Stimulated activated CD4-positive, alpha-beta T cell treated with anti-CD3 and anti-CD28 coated beads, Interleukin-1b, Interleukin-23, amount 100 ng/mL, for 48 hours (primary cell): Measurements from ENCODE around the gene MED22.
"Not testable (repeated sequence)": the region's sequence is repeated elsewhere in the genome, so short reads cannot be mapped to it uniquely, and the experiment has no call there.

Experiments used
- DNase-seq: peaks from one replicate; pipeline ENCODE4 v3.0.0-alpha.2; 2020

MED22 gene

GRCh38 chr9:133303266-133304157, 44.4 kb downstream of the MED22 start:
- DNase-seq: no peak

DNA sequence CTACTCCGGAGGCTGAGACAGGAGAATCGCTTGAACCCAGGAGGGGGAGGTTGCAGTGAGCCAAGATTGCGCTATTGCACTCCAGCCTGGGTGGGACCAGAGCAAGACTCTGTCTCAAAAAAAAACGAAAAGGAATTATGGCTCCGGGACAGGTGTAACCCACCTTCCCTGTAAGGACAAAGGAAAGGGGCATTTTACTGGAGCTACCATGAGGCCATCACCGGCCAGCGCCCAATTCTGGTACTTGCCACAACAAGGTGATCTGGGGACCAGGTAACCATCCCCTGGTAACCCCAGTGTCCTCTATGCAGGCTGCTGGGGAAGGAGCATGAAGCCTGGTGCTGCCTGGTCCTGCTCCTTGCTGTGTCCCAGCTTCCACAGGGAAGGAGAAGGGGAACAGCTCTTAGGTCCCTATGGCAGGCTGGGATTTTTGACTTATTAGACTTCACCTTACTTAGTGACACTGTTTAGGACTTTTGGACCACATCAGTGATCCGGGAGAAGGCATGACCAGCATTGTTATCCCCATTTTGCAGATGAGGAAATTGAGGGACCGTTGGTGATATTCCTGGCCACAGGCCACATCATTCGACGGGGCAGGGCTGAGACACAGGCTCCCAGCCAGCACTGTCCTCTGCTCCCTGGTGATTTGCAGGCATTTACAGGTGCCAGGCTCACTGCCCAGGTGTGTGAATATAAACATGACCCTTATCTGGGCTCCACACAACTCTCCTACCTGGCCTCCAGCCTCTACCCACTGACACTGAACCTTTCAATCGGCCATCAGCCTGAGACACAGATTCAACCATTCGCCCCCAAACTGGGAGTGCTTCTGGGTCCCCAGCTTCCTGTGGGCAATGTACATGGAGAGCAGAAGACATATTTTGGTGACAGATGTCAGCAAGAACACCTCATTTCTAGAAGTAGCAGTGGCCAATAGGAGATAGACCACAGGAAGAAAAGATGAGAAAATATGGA, 46.4 kb downstream of the MED22 start:
- no peak for DNase-seq

DNA sequence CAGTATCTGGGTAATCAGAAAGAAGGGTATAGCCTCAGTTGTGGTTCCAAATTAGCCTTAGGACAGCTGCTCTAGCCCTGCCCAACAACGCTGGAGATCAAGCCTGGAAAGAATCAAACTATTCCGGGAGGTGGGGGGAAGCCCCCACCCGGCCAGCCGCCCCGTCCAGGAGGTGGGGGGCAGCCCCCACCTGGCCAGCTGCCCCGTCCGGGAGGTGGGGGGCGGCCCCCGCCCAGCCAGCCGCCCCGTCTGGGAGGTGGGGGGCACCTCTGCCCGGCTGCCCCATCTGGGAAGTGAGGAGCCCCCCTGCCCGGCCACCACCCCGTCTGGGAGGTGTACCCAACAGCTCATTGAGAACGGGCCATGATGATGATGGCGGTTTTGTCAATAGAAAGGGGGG, 47.9 kb downstream of the MED22 start:
- DNase-seq: not testable (repeated sequence)

DNA sequence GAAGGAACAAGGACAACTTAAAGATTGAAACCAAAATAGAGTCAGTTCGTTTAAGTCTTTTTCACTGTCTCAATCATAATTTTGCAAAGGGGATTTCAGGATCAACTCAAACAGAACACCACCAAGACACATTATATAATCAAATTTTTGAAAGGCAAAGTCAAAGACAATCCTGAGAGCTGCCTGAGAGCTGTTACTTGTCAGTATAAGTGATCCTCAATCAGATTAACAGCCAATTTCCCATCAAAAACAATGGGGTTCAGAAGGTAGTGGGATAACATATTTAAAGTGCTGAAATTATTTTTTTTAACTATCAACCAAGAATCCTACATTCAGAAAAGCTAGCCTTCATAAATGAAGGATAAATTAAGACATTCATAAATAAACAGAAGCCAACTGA, 53.7 kb downstream of the MED22 start:
- DNase-seq: no peak

DNA sequence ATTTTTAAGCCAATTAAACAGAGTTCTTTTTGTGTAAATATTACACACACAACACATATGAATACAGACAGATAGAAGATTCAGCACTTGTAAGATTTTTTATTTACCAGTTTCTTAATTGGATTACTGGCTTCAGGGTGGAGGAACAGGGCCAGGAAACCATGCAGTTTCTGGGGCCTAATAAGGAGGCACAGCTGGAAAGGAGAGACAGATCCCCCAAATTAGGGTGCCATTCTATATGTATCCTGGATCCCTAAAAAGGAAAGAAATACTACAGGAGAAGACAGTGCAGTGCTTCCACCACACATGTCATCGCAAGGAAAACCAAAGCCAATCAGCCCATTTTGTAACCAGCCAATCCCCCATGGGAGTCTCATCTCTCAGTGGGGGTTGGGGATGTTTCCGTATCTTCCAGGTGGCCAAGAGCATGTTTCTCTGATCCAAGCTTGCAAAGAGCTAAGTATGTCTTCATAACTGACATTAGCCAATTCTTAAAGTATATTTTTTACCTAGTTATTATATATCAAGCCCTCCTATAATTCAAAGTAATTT, 57.1 kb downstream of the MED22 start:
- DNase-seq: no peak
